ENCODE data around the gene RNLS. TPM values are rescaled to one million over a fixed set of nuclear protein-coding genes. Genes with fewer than 3 reads are reported as not detected.

RNLS gene
- total and polyA plus RNA-seq, 2 of the 4 experiments (the other 2 are of a cell fraction): 4.5 to 7.0 TPM

- Histone ChIP-seq H3K4me2 (ENCODE audit: low read depth, low read length) (no peak overlapping the region), H3K4me3 (ENCODE audit: insufficient read depth, low read depth, low read length) (no peak overlapping the region), H3K23ac (ENCODE audit: low read depth, low read length) (no peak overlapping the region), H3K79me1 (ENCODE audit: low read depth in 1 of 2, low read length in 2 of 2) (no peaks in the 10 kb centered on the region), H3K9me3 (ENCODE audit: control insufficient read depth, insufficient read depth, low read length) (no peaks in the 10 kb centered on the region), H3K14ac (replicated peaks; ENCODE audit: low read depth, low read length) (no peak overlapping the region), H3K27ac (ENCODE audit: insufficient read depth, low read length) (no peak overlapping the region), H2BK5ac (ENCODE audit: low read depth, low read length, poor library complexity, severe bottlenecking) (no peak overlapping the region), H2BK15ac (ENCODE audit: low read depth, low read length) (no peak overlapping the region), H3K9me1 (ENCODE audit: insufficient read depth, low read length) (no peaks in the 10 kb centered on the region), H3K4me1 (ENCODE audit: control insufficient read depth, insufficient read depth, low read length) (peaks cover 2% of the 10 kb centered on the region; the same call in 1 of the 2 replicates), H3K18ac (ENCODE audit: low read depth, low read length) (no peak overlapping the region), H2BK120ac (ENCODE audit: low read depth, low read length) (no peak overlapping the region), H2AK9ac (replicated peaks; ENCODE audit: low read depth, low read length, poor library complexity) (no peak overlapping the region), H3K27me3 (ENCODE audit: control insufficient read depth, insufficient read depth, low read length) (peaks cover 1% of the 10 kb centered on the region), H4K5ac (ENCODE audit: low read depth, low read length) (no peak overlapping the region), H3K4ac (ENCODE audit: low read depth, low read length) (no peak overlapping the region), H2BK20ac (ENCODE audit: low read depth, low read length) (no peak overlapping the region), H3K36me3 (ENCODE audit: control insufficient read depth, insufficient read depth, low read length) (no peaks in the 10 kb centered on the region), H4K8ac (ENCODE audit: low read depth in 2 of 2, low read length in 2 of 2) (no peak overlapping the region), H2AK5ac (ENCODE audit: low read depth, low read length) (no peak overlapping the region), H4K91ac (ENCODE audit: insufficient read depth, low read depth, low read length) (no peak overlapping the region), H3K9ac (ENCODE audit: low read depth, low read length) (no peak overlapping the region), H3K56ac (ENCODE audit: extremely low read depth, insufficient read depth, low read length) (no peak overlapping the region), H4K20me1 (ENCODE audit: insufficient read depth, low read length) (no peaks in the 10 kb centered on the region), H2AFZ (replicated peaks; ENCODE audit: low read length, poor library complexity) (no peak overlapping the region)
- ATAC-seq (ENCODE audit: low read depth) (no peak), DNase-seq (no peak)
- TF ChIP-seq RAD21 (IDR thresholded peaks at IDR 0.05; ENCODE audit: low read length) (no peak), FOS (IDR thresholded peaks at IDR 0.05; ENCODE audit: low read depth, low read length) (no peak), RFX5 (IDR thresholded peaks at IDR 0.05; ENCODE audit: low read depth, low read length) (no peak), USF2 (IDR thresholded peaks at IDR 0.05; ENCODE audit: low read depth, low read length) (no peak), POLR2A (IDR thresholded peaks at IDR 0.05; ENCODE audit: low read depth, low read length) (no peak), MAZ (IDR thresholded peaks at IDR 0.05; ENCODE audit: borderline replicate concordance, low read depth, low read length) (no peak), CHD1 (IDR thresholded peaks at IDR 0.05; ENCODE audit: low read depth, low read length) (no peak), MXI1 (IDR thresholded peaks at IDR 0.05; ENCODE audit: borderline replicate concordance, low read depth, low read length) (no peak), CEBPB (IDR thresholded peaks at IDR 0.05; ENCODE audit: low read depth, low read length) (no peak), RCOR1 (IDR thresholded peaks at IDR 0.05; ENCODE audit: insufficient replicate concordance, low read length) (no peak), CTCF (conservative IDR thresholded peaks at IDR 0.05; ENCODE audit: low read depth, low read length) (no peak), SMC3 (IDR thresholded peaks at IDR 0.05; ENCODE audit: low read depth, low read length) (no peak)
- dilution Hi-C loops (cut with HindIII; ENCODE audit: low sequenced_read_pairs, unreplicated experiment) (no loop called here), intact Hi-C loops (cut with micrococcal nuclease) (no loop called here), in situ Hi-C loops (cut with MboI; ENCODE audit: low sequenced_read_pairs) (no loop called here)
- BruUV-seq (replicated peaks): no TSS peak
- CTCF ChIA-PET: no interaction called here
- WGBS, 2 experiments (ENCODE audit: extremely low coverage in 2 of 2, insufficient read length in 1 of 2): no CpG with 5 or more reads among the region's 1 CpG
- POLR2A ChIA-PET (ENCODE audit: unreplicated experiment): no interaction called here
Observed at GRCh38 chr10:88534072-88534665, 48.9 kb downstream of the RNLS start.

All from IMR-90 (cell line).